GM18508 (cell line): ENCODE data around the gene RGS17.
"Not testable (repeated sequence)": the region's sequence is repeated elsewhere in the genome, so short reads cannot be mapped to it uniquely, and the experiment has no call there.

Source experiments
- ATAC-seq: cut with Tn5 transposase; IDR thresholded peaks from one replicate; pipeline ENCODE4 v1.9.1; 2021; ENCODE audit warnings: moderate number of reproducible peaks; ENCODE audit not compliant: insufficient read depth, unreplicated experiment

The RGS17 gene, protein sequence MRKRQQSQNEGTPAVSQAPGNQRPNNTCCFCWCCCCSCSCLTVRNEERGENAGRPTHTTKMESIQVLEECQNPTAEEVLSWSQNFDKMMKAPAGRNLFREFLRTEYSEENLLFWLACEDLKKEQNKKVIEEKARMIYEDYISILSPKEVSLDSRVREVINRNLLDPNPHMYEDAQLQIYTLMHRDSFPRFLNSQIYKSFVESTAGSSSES

GRCh38 chr6:153131037-153131981 lies at the start of gene RGS17:
Gene RGS17 (minus strand): TSS chr6:153131282. CDS start chr6:153044018, 87,264 bp downstream.
- no peak for ATAC-seq

DNA sequence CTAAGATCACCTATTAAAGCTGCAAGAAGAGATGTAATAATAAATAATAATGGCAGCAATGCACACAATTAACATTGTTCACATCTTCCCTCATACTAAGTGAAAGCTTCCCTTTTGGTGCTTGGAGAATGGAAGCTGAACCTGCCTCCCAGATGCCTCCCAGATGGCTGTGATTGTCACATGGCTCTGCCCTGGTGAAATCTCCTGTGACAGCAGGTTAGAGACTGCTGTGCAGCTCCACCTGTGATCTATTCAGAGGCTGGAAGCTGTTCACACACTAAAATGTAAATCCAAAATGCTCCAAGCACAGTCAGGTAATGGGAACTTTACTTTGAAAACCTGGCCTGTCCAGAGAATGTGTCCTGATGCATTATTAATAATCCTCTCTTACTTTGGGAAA lies 41.7 kb upstream of the RGS17 start:
- no peak for ATAC-seq

- no peak for ATAC-seq
Observed at GRCh38 chr6:153170511-153170910, 39.4 kb upstream of the RGS17 start.

DNA sequence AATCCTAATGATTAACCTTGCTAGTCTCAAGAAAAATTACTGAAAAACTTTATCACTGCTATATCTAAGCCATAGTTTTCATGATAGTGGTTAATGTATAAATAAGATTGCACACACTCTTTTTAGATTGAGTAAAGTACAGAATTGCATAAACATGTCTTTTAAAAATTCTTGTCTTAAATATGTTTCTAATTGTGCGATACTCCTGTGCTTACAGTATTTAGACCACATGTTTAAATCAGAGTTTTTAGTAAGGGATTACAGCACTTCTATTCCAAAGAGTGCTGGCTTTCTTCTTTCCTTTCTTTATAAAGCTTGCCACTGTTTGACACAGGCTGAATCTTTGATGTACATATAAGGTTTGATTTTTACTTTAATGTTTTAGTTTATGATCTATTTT lies 36.8 kb upstream of the RGS17 start:
- ATAC-seq, result no peak

DNA sequence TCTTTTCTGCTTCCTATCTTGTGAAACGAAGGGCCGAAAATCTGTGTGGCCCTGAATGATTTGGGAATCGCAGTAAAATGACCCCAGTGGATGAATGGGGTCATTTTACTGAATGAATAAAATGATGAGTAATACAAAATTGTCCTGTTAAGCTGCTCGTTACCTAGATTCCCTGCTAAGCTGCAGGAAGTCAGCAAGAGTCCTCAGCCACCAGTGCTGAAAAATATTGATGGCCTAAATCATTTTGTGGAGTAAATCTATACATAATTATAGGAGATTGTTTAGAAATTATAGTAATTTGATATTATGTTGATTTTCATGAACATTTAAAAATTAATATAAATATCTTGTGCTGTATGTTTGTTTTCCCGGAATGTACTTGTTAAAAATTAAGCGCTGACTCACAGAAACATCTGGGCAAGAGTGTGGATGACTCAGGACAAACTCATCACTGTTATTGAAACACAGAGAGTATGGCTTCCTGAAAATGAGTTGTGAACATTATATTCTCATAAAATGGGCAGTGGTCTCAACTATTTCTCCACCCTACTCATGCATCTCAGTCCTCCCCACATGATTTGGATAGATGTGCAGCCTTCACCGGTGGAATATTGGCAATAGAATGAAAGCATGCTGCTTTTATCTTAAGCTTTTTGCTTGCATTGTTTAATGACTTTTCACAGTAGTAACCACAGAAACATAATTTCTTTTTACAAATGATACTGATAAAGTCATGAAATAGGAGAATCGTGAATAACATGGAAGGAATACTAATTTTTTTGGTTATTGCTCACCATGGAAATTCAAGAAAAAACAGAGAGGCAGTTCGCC lies 36.2 kb upstream of the RGS17 start:
- no peak for ATAC-seq

- no peak for ATAC-seq
Observed at GRCh38 chr6:153162646-153163045, 31.6 kb upstream of the RGS17 start.

DNA sequence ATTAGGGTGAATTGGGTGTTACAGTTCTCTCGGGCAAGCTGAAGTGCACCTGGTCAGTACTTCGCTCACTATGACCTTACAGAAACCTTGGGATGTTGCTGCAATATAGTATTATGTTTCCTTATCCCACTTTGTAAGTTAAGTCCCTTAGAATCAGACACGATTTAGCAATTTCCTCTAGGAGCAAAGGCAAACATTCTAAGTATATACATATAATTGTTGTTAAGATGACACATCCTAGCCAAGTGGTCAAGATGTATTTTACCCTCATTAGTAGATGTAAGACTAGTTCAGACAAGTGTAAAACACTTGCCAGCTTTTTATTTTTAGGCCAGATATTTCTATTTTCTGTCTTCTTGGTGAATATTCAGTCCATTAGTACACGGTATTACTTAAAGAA lies 31.1 kb upstream of the RGS17 start:
- ATAC-seq, result no peak

DNA sequence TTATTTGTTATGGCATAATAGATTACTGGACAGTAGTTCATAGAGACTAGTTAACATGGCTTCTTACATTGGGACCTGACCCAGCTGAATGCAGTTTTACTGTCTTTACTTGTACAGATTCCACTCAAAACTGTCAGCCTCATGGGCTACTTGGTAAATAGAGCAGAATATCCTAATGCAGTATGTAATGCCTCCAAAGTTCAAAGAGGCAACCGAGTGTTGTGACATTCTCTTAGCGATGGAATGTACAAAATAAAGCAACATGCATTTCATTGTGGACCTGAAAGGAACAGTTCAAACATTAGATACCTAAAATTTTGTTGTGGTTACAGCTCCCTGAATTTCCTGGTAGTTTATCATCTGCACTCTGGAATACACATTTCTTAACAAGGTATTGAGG lies 29.1 kb upstream of the RGS17 start:
- no peak for ATAC-seq

DNA sequence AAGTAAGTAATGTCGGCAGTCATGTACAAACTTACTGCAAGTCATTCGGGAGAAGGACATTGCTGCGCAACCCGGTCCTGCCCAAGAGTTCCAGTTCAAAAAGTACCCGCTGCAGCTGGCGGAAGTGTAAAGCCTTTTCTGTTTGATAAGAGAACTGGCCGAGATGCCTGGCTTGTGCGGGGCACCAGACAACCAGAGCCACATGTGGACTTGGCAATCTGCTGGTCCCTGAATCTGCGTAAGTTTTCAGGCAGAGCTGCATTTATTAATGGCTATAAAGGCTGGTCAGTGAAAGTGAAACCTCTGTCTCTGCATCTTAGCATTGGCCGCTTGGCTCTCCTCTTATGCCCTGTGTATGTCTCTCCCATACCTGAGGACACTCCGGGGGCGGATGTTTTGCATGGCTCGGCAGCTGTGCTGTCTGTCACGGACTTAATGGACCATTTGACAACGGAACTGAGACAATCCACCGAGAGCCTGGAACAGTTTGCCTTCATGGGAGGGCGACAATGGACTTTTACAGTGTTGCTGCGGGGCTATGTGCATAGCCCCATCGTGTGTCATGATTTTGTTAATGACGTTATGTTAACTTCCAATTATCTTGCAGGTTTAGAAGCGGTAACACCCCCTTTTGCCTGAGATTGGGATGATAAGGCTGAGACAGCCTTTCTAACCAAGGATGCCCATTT lies 19.8 kb upstream of the RGS17 start:
- no peak for ATAC-seq

DNA sequence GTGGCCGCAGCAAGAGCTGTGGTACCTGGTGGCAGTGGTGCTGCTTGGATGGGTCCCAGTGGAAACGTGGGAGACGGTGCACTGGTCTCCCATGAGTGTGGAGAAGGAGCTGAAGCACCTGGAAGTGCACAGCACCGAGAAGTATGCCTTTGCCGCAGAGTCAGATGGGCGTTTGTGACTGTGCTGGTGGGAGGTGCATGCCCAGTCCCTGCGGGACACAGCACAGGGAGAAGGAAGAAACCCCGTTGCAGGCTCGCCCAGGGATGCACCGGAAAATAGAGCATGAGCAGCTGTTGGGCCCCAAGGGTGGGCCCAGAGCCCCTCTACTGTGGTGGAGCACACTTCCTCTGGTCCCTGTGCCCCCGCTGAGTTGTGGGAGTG lies 19.3 kb upstream of the RGS17 start:
- ATAC-seq, result no peak

GRCh38 chr6:153149891-153150290 lies 18.8 kb upstream of the RGS17 start:
- ATAC-seq, result no peak

- no peak for ATAC-seq
Observed at GRCh38 chr6:153146413-153146812, 15.3 kb upstream of the RGS17 start.

GRCh38 chr6:153145591-153145990 lies 14.5 kb upstream of the RGS17 start:
- ATAC-seq, result no peak

DNA sequence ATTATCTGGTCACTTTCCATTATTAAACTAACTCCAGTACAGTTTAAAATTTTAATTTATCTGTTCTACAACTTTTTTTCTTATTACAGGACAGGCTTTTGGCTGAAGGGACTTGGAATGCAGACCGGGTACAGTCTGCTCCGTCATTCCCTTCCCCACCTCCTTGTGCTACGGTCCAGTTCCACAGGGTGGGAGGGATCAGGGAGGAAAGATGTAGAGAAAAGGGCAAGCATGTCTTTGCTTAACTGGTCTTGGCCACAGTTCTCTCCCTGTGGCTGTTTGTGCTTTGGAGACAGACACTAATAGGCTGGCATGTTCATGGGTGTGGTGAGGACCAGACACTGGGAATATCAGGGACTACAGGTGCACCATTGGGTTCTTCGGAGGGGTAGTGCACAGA lies 12.1 kb upstream of the RGS17 start:
- no peak for ATAC-seq

DNA sequence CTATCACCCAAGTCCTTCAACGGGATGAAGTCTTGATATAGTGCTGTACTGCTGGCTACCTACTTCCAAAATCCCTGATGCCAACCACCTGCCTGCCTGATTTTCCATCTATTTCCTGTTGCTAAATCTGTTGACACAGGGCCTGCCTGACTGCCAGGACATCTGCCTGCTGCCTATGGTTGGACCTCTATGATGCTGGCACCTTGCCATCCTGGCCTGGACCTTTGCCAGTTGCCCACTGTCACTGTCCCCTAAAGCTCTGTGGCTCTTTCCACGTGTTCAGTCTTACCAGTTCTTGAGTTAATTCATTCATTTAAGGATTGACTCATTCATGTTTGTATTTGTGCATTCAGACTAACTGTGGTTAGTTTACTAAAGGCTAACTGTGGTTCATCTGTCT lies 9.2 kb upstream of the RGS17 start:
- ATAC-seq, result no peak

DNA sequence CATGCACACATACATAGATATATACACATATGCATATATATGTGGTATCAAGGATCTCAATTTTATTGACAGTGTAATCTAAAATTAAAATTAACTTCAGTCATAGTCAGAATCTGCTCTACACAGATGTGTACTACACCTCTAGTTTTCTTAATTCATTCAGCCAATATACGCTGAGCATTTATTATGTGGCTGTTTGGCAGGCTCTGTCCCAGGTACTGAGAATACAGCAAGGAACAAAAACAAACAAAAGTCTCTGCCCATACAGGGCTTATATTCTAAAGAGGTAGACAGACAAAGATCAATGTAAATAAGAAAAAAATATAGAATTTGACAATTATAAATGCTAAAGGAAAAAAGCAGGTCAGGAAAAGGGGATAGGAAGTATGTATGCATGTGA lies 7.8 kb upstream of the RGS17 start:
- no peak for ATAC-seq

DNA sequence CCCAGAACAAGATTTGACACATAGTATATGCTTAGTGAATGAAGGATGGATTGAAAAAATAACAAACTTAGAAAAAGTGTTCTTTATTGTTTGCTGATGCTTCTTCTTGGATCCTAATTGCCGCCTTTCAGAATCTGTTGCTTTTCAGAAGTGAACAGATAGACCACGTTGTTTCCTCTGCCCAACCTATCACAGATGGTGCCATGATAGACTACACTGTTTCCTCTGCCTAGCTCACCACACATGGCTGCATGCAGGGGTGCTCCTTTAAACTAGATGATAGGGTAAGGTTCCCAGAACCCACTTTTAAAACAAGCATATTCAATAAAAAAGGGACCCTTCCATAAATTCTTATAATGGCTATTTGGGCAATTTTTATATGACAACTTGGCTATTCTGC lies 4.6 kb upstream of the RGS17 start:
- no peak for ATAC-seq

- not testable (repeated sequence) for ATAC-seq
Observed at GRCh38 chr6:153133667-153134066, 2.6 kb upstream of the RGS17 start.

GRCh38 chr6:153130515-153131036 lies 506 bp downstream of the RGS17 start:
- ATAC-seq, result no peak

- ATAC-seq, result no peak
Observed at GRCh38 chr6:153129873-153130514, 1.1 kb downstream of the RGS17 start.
